IPS-15b (cell line): ENCODE data around the gene ACSL1.

Source experiments
- H3K27me3 ChIP-seq: one replicate; pipeline ENCODE4 v1.6.1; 2013; ENCODE audit warnings: low read length; ENCODE audit not compliant: control insufficient read depth, insufficient read depth
- H3K36me3 ChIP-seq: one replicate; pipeline ENCODE4 v1.6.1; 2013; ENCODE audit warnings: low read length; ENCODE audit not compliant: control insufficient read depth, insufficient read depth
- H3K4me1 ChIP-seq: one replicate; pipeline ENCODE4 v1.6.1; 2013; ENCODE audit warnings: mild to moderate bottlenecking, low read length; ENCODE audit not compliant: control insufficient read depth, insufficient read depth
- H3K4me3 ChIP-seq: one replicate; pipeline ENCODE4 v1.5.1; 2013; ENCODE audit warnings: low read depth, low read length
- H3K9ac ChIP-seq: one replicate; pipeline ENCODE4 v1.6.1; 2013; ENCODE audit warnings: low read depth, mild to moderate bottlenecking, low read length
- H3K9me3 ChIP-seq: one replicate; pipeline ENCODE4 v1.6.1; 2013; ENCODE audit warnings: mild to moderate bottlenecking, low read length; ENCODE audit not compliant: control insufficient read depth, insufficient read depth

ACSL1 gene

GRCh38 chr4:184807797-184808712, 17.7 kb downstream of the ACSL1 start:
- Histone ChIP-seq H3K4me1 (peaks cover 9% of the 10 kb centered on the region), H3K36me3 (no peaks in the 10 kb centered on the region), H3K9me3 (no peaks in the 10 kb centered on the region), H3K4me3 (no peak overlapping the region), H3K27me3 (peaks cover 7% of the 10 kb centered on the region), H3K9ac (no peak overlapping the region)

- Histone ChIP-seq H3K4me1 (peaks cover 9% of the 10 kb centered on the region), H3K4me3 (no peak overlapping the region), H3K36me3 (no peaks in the 10 kb centered on the region), H3K27me3 (peaks cover 7% of the 10 kb centered on the region), H3K9ac (no peak overlapping the region), H3K9me3 (no peaks in the 10 kb centered on the region)
Measured at GRCh38 chr4:184807256-184807655, 18.5 kb downstream of the ACSL1 start.

- H3K36me3 ChIP-seq: no peaks in the 10 kb centered on the region
- H3K4me1 ChIP-seq: peaks cover 9% of the 10 kb centered on the region
- H3K9ac ChIP-seq: no peak overlapping the region
Measured at GRCh38 chr4:184806711-184807110, 19.1 kb downstream of the ACSL1 start.

GRCh38 chr4:184806229-184806550, 19.6 kb downstream of the ACSL1 start:
- Histone ChIP-seq H3K27me3 (peaks cover 5% of the 10 kb centered on the region), H3K9ac (no peak overlapping the region), H3K4me3 (no peak overlapping the region), H3K4me1 (peaks cover 9% of the 10 kb centered on the region), H3K36me3 (no peaks in the 10 kb centered on the region), H3K9me3 (no peaks in the 10 kb centered on the region)

More at GRCh38 chr4:184806711-184807110, 19.1 kb downstream of the ACSL1 start:
- peaks cover 5% of the 10 kb centered on the region for H3K27me3 ChIP-seq
- H3K9me3 ChIP-seq: no peaks in the 10 kb centered on the region
- H3K4me3 ChIP-seq: no peak overlapping the region

GRCh38 chr4:184805462-184806228, 20.1 kb downstream of the ACSL1 start:
- no peaks in the 10 kb centered on the region for H3K9me3 ChIP-seq
- H3K4me1 ChIP-seq: peaks cover 9% of the 10 kb centered on the region
- peaks cover 5% of the 10 kb centered on the region for H3K27me3 ChIP-seq
- H3K9ac ChIP-seq: no peak overlapping the region
- no peak overlapping the region for H3K4me3 ChIP-seq
- no peaks in the 10 kb centered on the region for H3K36me3 ChIP-seq

- no peak overlapping the region for H3K4me3 ChIP-seq
- peaks cover 9% of the 10 kb centered on the region for H3K4me1 ChIP-seq
- H3K9ac ChIP-seq: no peak overlapping the region
- H3K9me3 ChIP-seq: no peaks in the 10 kb centered on the region
- H3K36me3 ChIP-seq: no peaks in the 10 kb centered on the region
- peaks cover 3% of the 10 kb centered on the region for H3K27me3 ChIP-seq
Measured at GRCh38 chr4:184804621-184805020, 21.1 kb downstream of the ACSL1 start.

GRCh38 chr4:184803874-184804273, 21.9 kb downstream of the ACSL1 start:
- Histone ChIP-seq H3K4me1 (peaks cover 8% of the 10 kb centered on the region), H3K27me3 (peaks cover 3% of the 10 kb centered on the region), H3K9me3 (no peaks in the 10 kb centered on the region), H3K36me3 (no peaks in the 10 kb centered on the region), H3K4me3 (no peak overlapping the region), H3K9ac (no peak overlapping the region)

GRCh38 chr4:184803133-184803532, 22.6 kb downstream of the ACSL1 start:
- H3K9me3 ChIP-seq: no peaks in the 10 kb centered on the region
- H3K9ac ChIP-seq: no peak overlapping the region
- H3K4me1 ChIP-seq: peaks cover 1% of the 10 kb centered on the region
- no peak overlapping the region for H3K4me3 ChIP-seq
- peaks cover 3% of the 10 kb centered on the region for H3K27me3 ChIP-seq
- H3K36me3 ChIP-seq: no peaks in the 10 kb centered on the region

- H3K4me3 ChIP-seq: no peak overlapping the region
- no peaks in the 10 kb centered on the region for H3K4me1 ChIP-seq
- H3K27me3 ChIP-seq: peaks cover 3% of the 10 kb centered on the region
- H3K9ac ChIP-seq: no peak overlapping the region
- no peaks in the 10 kb centered on the region for H3K9me3 ChIP-seq
- no peaks in the 10 kb centered on the region for H3K36me3 ChIP-seq
Measured at GRCh38 chr4:184802697-184803015, 23.1 kb downstream of the ACSL1 start.

- Histone ChIP-seq H3K4me3 (no peak overlapping the region), H3K27me3 (no peaks in the 10 kb centered on the region), H3K9me3 (no peaks in the 10 kb centered on the region), H3K9ac (no peak overlapping the region), H3K4me1 (no peaks in the 10 kb centered on the region), H3K36me3 (no peaks in the 10 kb centered on the region)
Measured at GRCh38 chr4:184801781-184802696, 23.7 kb downstream of the ACSL1 start.

- H3K4me3 ChIP-seq: no peak overlapping the region
- no peaks in the 10 kb centered on the region for H3K9me3 ChIP-seq
- H3K4me1 ChIP-seq: peaks cover under 1% of the 10 kb centered on the region
- no peak overlapping the region for H3K9ac ChIP-seq
- no peaks in the 10 kb centered on the region for H3K36me3 ChIP-seq
- H3K27me3 ChIP-seq: no peaks in the 10 kb centered on the region
Measured at GRCh38 chr4:184798504-184798903, 27.3 kb downstream of the ACSL1 start.
